Lower lobe of right lung (tissue), 2 donors: ENCODE results near the gene CDKN1A. TPM values are rescaled to one million over a fixed set of nuclear protein-coding genes. Genes with fewer than 3 reads are reported as not detected.

Source experiments
- ATAC-seq, 2 donors: fragments of 200-7000 bp; cut with Tn5 transposase; one replicate each; pipeline ENCODE4 v1.9.1; 2020 to 2022; ENCODE audit warnings: mild to moderate bottlenecking in 2 of 2, moderate library complexity in 2 of 2
- DNase-seq: peaks from one replicate; pipeline ENCODE4 v3.0.0-alpha.2; 2020
- H3K27ac ChIP-seq: fragments of 200-600 bp; one replicate; pipeline ENCODE4 v1.8.0; 2022
- H3K27me3 ChIP-seq: fragments of 200-600 bp; one replicate; pipeline ENCODE4 v1.8.0; 2022; ENCODE audit warnings: low read depth
- H3K36me3 ChIP-seq: fragments of 200-600 bp; one replicate; pipeline ENCODE4 v1.8.0; 2022; ENCODE audit warnings: mild to moderate bottlenecking
- H3K4me1 ChIP-seq: fragments of 200-600 bp; one replicate; pipeline ENCODE4 v1.8.0; 2022
- H3K4me3 ChIP-seq: fragments of 200-600 bp; one replicate; pipeline ENCODE4 v1.8.0; 2022; ENCODE audit warnings: mild to moderate bottlenecking
- H3K9me3 ChIP-seq: fragments of 200-600 bp; one replicate; pipeline ENCODE4 v1.8.0; 2022
- intact Hi-C: fragments of 100-400 bp; cut with DNase I; formaldehyde crosslinking; loops from one replicate; pipeline ENCODE4 v1.11.0; 2022
- total RNA-seq: library from RNA; stranded (reverse); fragmentation: NEBNext Ultra II Directional; extraction: Animal tissue kit (Norgen Biotek cat#: 25700); gene quantifications from one replicate; pipeline ENCODE4 v1.2.1, GENCODE V29; 2021
- TF ChIP-seq, protein P1 (sequence below): fragments of 200-600 bp; IDR thresholded peaks from one replicate; pipeline ENCODE4 v1.8.0; 2022; ENCODE audit warnings: antibody characterized with exemption, mild to moderate bottlenecking
- donor health status: DM: no; HTN: yes; CAD: no; lungs with severe emphysema.

Gene CDKN1A
- total RNA-seq, 1 donor from 2014 or later, result 71.0 TPM

DNA sequence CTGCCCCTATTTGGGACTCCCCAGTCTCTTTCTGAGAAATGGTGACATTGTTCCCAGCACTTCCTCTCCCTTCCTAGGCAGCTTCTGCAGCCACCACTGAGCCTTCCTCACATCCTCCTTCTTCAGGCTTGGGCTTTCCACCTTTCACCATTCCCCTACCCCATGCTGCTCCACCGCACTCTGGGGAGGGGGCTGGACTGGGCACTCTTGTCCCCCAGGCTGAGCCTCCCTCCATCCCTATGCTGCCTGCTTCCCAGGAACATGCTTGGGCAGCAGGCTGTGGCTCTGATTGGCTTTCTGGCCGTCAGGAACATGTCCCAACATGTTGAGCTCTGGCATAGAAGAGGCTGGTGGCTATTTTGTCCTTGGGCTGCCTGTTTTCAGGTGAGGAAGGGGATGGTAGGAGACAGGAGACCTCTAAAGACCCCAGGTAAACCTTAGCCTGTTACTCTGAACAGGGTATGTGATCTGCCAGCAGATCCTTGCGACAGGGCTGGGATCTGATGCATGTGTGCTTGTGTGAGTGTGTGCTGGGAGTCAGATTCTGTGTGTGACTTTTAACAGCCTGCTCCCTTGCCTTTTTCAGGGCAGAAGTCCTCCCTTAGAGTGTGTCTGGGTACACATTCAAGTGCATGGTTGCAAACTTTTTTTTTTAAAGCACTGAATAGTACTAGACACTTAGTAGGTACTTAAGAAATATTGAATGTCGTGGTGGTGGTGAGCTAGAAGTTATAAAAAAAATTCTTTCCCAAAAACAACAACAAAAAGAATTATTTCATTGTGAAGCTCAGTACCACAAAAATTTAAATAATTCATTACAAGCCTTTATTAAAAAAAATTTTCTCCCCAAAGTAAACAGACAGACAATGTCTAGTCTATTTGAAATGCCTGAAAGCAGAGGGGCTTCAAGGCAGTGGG is 2.1 kb upstream of the CDKN1A start:
- intact Hi-C loops, result loop anchor here (10.0 kb wide), 1 partner anchor 52 kb away; no protein-coding TSS in a partner anchor
- DNase-seq (no peak), ATAC-seq (no peak)
- Histone ChIP-seq H3K4me3 (peak overlapping the region; percentile 3), H3K27ac (peak overlapping the region; percentile 96), H3K4me1 (peaks cover 34% of the 10 kb centered on the region), H3K27me3 (no peaks in the 10 kb centered on the region), H3K36me3 (no peaks in the 10 kb centered on the region), H3K9me3 (no peaks in the 10 kb centered on the region)
- TF ChIP-seq, protein P1, sequence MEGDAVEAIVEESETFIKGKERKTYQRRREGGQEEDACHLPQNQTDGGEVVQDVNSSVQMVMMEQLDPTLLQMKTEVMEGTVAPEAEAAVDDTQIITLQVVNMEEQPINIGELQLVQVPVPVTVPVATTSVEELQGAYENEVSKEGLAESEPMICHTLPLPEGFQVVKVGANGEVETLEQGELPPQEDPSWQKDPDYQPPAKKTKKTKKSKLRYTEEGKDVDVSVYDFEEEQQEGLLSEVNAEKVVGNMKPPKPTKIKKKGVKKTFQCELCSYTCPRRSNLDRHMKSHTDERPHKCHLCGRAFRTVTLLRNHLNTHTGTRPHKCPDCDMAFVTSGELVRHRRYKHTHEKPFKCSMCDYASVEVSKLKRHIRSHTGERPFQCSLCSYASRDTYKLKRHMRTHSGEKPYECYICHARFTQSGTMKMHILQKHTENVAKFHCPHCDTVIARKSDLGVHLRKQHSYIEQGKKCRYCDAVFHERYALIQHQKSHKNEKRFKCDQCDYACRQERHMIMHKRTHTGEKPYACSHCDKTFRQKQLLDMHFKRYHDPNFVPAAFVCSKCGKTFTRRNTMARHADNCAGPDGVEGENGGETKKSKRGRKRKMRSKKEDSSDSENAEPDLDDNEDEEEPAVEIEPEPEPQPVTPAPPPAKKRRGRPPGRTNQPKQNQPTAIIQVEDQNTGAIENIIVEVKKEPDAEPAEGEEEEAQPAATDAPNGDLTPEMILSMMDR, result no peak

DNA sequence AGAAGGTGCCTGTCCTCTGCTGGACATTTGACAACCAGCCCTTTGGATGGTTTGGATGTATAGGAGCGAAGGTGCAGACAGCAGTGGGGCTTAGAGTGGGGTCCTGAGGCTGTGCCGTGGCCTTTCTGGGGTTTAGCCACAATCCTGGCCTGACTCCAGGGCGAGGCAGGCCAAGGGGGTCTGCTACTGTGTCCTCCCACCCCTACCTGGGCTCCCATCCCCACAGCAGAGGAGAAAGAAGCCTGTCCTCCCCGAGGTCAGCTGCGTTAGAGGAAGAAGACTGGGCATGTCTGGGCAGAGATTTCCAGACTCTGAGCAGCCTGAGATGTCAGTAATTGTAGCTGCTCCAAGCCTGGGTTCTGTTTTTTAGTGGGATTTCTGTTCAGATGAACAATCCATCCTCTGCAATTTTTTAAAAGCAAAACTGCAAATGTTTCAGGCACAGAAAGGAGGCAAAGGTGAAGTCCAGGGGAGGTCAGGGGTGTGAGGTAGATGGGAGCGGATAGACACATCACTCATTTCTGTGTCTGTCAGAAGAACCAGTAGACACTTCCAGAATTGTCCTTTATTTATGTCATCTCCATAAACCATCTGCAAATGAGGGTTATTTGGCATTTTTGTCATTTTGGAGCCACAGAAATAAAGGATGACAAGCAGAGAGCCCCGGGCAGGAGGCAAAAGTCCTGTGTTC is 1.3 kb upstream of the CDKN1A start:
- no peaks in the 10 kb centered on the region for H3K9me3 ChIP-seq
- no peak for ATAC-seq
- H3K4me1 ChIP-seq, result peaks cover 39% of the 10 kb centered on the region
- intact Hi-C loops, result loop anchor here (10.0 kb wide), 1 partner anchor 52 kb away; no protein-coding TSS in a partner anchor
- no peak for DNase-seq
- TF ChIP-seq, protein P1, result no peak
- peak overlapping the region; percentile 78 for H3K4me3 ChIP-seq
- peaks cover 3% of the 10 kb centered on the region for H3K36me3 ChIP-seq
- H3K27me3 ChIP-seq, result no peaks in the 10 kb centered on the region
- peak overlapping the region; percentile 96 for H3K27ac ChIP-seq

DNA sequence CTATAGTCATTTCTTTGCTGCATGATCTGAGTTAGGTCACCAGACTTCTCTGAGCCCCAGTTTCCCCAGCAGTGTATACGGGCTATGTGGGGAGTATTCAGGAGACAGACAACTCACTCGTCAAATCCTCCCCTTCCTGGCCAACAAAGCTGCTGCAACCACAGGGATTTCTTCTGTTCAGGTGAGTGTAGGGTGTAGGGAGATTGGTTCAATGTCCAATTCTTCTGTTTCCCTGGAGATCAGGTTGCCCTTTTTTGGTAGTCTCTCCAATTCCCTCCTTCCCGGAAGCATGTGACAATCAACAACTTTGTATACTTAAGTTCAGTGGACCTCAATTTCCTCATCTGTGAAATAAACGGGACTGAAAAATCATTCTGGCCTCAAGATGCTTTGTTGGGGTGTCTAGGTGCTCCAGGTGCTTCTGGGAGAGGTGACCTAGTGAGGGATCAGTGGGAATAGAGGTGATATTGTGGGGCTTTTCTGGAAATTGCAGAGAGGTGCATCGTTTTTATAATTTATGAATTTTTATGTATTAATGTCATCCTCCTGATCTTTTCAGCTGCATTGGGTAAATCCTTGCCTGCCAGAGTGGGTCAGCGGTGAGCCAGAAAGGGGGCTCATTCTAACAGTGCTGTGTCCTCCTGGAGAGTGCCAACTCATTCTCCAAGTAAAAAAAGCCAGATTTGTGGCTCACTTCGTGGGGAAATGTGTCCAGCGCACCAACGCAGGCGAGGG is 594 bp upstream of the CDKN1A start:
- no peak for DNase-seq
- Histone ChIP-seq H3K27me3 (no peaks in the 10 kb centered on the region), H3K27ac (peak overlapping the region; percentile 96), H3K4me1 (peaks cover 46% of the 10 kb centered on the region), H3K4me3 (peak overlapping the region; percentile 78), H3K9me3 (no peaks in the 10 kb centered on the region), H3K36me3 (peaks cover 3% of the 10 kb centered on the region)
- no peak for ATAC-seq
- TF ChIP-seq, protein P1, result no peak
- intact Hi-C loops, result loop anchor here (10.0 kb wide), 1 partner anchor 53 kb away; no protein-coding TSS in a partner anchor

DNA sequence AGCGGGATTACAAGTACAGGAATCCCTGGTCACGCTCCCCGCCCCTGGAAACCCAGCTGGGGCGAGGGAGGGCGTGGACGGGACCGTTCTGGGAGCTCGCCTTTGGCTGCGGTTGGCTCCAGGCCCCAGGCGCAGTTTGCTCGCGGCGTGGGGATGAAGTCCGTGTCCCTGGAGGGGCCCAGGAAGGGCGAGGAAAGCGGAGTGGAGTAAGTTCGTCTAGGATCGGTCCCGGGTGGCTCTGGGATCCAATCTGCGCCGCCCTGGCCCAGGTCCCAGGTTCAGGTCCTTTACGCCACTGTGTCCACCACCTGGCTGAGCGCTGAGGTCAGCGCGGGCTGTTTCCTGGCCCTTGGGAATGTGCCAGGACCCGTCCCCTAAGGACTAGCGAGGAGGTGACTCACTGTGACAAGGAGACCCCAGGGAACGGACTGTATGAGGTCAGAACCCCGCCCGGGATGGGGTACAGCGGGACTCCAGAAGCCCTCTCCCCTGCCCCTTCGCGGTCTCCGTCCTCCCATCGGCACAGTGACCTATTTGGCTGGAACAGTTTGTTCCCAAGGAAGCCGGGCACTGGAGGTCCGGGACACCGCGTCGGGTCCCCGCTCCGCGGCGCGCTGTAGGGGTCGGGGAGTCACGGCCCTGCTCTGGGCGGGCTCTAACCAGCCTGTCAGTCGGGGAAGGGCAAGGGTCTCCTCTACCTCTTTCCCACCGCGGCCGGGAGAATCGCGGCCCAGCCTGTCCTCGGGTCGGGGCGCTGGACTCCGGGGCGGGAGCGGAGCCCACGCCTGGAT is 724 bp downstream of the CDKN1A start:
- H3K4me3 ChIP-seq, result peak overlapping the region; percentile 78
- H3K27me3 ChIP-seq, result no peaks in the 10 kb centered on the region
- intact Hi-C loops, result loop anchor here (10.0 kb wide), 1 partner anchor 54 kb away; no protein-coding TSS in a partner anchor
- H3K9me3 ChIP-seq, result no peaks in the 10 kb centered on the region
- H3K27ac ChIP-seq, result peak overlapping the region; percentile 96
- peaks cover 11% of the 10 kb centered on the region for H3K36me3 ChIP-seq
- peaks cover 58% of the 10 kb centered on the region for H3K4me1 ChIP-seq
- TF ChIP-seq, protein P1, result no peak
- DNase-seq, result peak; percentile 78
- peak; percentile 49 to 66 for ATAC-seq
